B cell (primary cell): ENCODE data around the gene TSPAN10.

Experiments used
- EZH2 ChIP-seq: IDR thresholded peaks from 2 replicates; pipeline ENCODE4 v1.6.1; 2012; ENCODE audit warnings: borderline replicate concordance, low read depth, mild to moderate bottlenecking, moderate library complexity, low read length; ENCODE audit not compliant: insufficient read depth, poor library complexity, severe bottlenecking
- TF ChIP-seq, protein P1 (sequence below): fragments of 200-600 bp; IDR thresholded peaks from one replicate; pipeline ENCODE4 v1.8.0; 2022; ENCODE audit warnings: antibody characterized with exemption, mild to moderate bottlenecking

DNA sequence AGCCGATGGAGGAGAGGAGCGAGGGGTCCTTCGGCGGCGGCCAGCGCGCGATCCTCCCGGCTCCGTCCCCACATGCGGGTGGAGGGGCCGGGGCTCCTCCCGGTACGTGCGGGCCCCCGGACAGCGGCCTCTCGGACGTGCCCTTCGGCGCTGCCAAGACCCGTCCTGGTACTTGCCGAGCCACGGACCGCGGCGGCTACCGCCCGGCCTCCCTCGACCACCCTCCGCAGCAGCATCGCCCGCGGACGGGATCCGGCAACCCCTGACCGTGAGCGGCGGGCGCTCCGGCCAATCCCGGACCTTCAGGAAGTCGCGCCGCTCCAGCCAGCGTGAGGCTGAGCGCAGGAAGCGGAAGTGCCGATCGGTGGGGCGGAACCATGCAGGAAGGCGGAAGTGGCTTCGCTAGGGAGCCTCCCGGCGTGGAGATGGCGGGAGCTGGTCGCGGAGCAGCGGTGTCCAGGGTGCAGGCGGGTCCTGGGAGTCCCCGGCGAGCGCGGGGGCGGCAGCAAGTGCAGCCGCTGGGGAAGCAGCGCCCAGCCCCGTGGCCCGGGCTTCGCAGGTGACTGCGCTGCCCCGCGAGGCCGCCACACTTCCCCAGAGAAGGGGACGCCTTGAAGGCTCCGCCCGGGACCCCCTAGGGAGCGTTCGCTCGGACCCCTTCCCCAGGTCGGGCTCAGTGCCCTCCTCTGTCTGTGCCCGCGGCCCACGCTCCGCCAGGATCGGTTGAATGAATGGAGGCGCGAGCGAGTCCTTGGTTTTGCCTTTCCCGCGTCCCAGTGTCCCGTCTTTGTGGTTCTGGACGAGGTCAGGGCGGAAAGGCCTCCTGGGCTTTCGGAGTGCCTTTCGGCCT, 29.6 kb downstream of the TSPAN10 start, which contains the start of the genes CCDC137 and OXLD1:
- TF ChIP-seq, protein P1, sequence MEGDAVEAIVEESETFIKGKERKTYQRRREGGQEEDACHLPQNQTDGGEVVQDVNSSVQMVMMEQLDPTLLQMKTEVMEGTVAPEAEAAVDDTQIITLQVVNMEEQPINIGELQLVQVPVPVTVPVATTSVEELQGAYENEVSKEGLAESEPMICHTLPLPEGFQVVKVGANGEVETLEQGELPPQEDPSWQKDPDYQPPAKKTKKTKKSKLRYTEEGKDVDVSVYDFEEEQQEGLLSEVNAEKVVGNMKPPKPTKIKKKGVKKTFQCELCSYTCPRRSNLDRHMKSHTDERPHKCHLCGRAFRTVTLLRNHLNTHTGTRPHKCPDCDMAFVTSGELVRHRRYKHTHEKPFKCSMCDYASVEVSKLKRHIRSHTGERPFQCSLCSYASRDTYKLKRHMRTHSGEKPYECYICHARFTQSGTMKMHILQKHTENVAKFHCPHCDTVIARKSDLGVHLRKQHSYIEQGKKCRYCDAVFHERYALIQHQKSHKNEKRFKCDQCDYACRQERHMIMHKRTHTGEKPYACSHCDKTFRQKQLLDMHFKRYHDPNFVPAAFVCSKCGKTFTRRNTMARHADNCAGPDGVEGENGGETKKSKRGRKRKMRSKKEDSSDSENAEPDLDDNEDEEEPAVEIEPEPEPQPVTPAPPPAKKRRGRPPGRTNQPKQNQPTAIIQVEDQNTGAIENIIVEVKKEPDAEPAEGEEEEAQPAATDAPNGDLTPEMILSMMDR: no peak
- TF ChIP-seq EZH2: no peak
